ENCODE data around the gene FARS2. TPM values are rescaled to one million over a fixed set of nuclear protein-coding genes. Genes with fewer than 3 reads are reported as not detected.

The FARS2 gene
- polyA plus RNA-seq, 1 experiment = 17.9 TPM

DNA sequence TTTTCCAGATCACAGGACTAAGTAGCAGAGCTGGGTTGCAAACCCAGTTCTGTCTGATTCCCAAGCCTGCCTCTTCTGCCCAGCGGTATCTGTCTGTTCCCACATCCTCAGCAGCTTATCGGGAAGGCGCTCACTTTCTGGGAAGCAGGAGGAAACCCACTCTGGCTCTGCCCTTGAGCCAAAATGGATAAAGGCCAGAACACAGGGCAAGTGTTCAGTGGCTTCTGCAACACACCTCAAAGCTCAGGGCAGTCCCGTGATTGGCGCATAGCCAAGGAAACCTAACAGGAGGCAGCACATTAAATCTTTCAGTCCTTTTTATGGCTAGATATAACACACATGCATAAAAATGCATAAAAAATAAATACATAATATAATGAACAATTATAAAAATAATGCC lies 483.2 kb downstream of the FARS2 start:
- no peaks in the 10 kb centered on the region for H3K27me3 ChIP-seq (ENCODE audit: control insufficient read depth, insufficient read depth, low read length)
- no peak for TF ChIP-seq CTCF (IDR thresholded peaks at IDR 0.05; ENCODE audit: insufficient read depth, low read depth, low read length)
- POLR2A ChIA-PET = no interaction called here
- CTCF ChIA-PET = no interaction called here
- no peaks in the 10 kb centered on the region for H3K36me3 ChIP-seq (ENCODE audit: control insufficient read depth, insufficient read depth, low read length)
- no peak for DNase-seq (ENCODE audit: low read depth)
- no peak overlapping the region for H3K4me3 ChIP-seq (ENCODE audit: low read depth, low read length)

- no peak for DNase-seq (ENCODE audit: low read depth)
- H3K27me3 ChIP-seq (ENCODE audit: control insufficient read depth, insufficient read depth, low read length) = no peaks in the 10 kb centered on the region
- POLR2A ChIA-PET = no interaction called here
- no peaks in the 10 kb centered on the region for H3K36me3 ChIP-seq (ENCODE audit: control insufficient read depth, insufficient read depth, low read length)
- no peak overlapping the region for H3K4me3 ChIP-seq (ENCODE audit: low read depth, low read length)
- no peak for TF ChIP-seq CTCF (IDR thresholded peaks at IDR 0.05; ENCODE audit: insufficient read depth, low read depth, low read length)
- CTCF ChIA-PET = no interaction called here
Observed at GRCh38 chr6:5745081-5745480, 483.8 kb downstream of the FARS2 start.

DNA sequence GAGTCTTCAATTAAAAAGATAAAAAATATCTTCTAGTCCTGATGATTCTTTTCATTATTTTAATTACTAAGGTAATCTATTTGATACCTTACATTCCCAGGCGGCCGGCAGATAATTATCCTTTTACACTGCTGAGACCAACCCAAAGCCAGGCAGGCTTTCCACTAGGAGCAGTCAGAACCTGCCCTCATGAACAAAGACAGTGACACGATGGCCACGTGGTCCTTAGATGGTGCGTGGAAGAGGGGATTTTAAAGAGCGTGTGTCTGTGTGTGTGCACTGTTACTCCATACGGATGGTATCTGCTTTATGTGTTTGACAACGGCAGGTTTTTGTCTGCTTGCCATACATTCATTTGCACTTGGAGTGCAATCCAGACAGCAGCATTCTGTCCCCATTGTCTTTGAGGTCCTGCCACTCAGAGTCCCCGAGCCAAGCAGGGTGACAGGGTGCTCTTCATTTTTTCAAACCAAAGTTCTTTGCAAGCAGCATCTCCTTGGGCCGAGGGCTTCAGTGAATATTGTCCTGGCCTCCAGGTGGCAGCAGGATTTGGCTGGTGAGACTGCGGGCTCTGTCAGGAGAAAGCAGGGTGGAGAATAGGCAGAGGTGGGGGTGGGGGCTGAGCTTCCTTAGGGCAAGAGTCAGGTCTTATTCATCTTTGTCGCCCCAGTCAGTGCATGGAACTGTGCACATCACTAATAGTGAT lies 484.9 kb downstream of the FARS2 start:
- peak; percentile 43 for TF ChIP-seq CTCF (IDR thresholded peaks at IDR 0.05; ENCODE audit: insufficient read depth, low read depth, low read length)
- CTCF ChIA-PET = interaction anchor here (1.2 kb wide), 1 partner anchor 18 kb away, joined by 5 read pairs; no protein-coding TSS in a partner anchor
- POLR2A ChIA-PET = no interaction called here
- Histone ChIP-seq H3K27me3 (ENCODE audit: control insufficient read depth, insufficient read depth, low read length) (no peaks in the 10 kb centered on the region), H3K36me3 (ENCODE audit: control insufficient read depth, insufficient read depth, low read length) (no peaks in the 10 kb centered on the region), H3K4me3 (ENCODE audit: low read depth, low read length) (no peak overlapping the region)
- DNase-seq (ENCODE audit: low read depth) = no peak

DNA sequence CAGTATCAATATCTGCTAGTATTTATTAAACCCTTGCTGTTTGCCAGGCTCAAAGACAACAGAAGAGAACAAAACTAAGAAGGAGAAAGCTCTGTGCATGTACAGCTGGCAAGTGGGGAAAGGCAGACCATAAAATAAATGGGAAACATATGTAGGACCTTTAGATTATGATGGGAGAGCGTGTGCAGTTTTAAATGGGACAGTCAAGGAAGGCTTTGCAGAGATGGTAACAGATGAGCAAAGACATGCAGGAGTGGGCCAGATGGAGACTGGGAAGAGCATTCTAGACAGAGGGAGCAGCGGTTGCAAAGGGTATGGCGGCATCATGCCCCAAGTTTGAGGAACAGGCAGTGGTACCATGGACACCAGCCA lies 485.4 kb downstream of the FARS2 start:
- no peak for DNase-seq (ENCODE audit: low read depth)
- TF ChIP-seq CTCF (IDR thresholded peaks at IDR 0.05; ENCODE audit: insufficient read depth, low read depth, low read length) = no peak
- Histone ChIP-seq H3K4me3 (ENCODE audit: low read depth, low read length) (no peak overlapping the region), H3K36me3 (ENCODE audit: control insufficient read depth, insufficient read depth, low read length) (no peaks in the 10 kb centered on the region), H3K27me3 (ENCODE audit: control insufficient read depth, insufficient read depth, low read length) (no peaks in the 10 kb centered on the region)
- ChIA-PET CTCF (interaction anchor here (1.2 kb wide), 1 partner anchor 17 kb away, joined by 5 read pairs; no protein-coding TSS in a partner anchor), POLR2A (no interaction called here)

GRCh38 chr6:5747379-5747778 lies 486.1 kb downstream of the FARS2 start:
- ChIA-PET CTCF (no interaction called here), POLR2A (no interaction called here)

More at GRCh38 chr6:5747379-5747778, 486.1 kb downstream of the FARS2 start:
- Histone ChIP-seq H3K36me3 (ENCODE audit: control insufficient read depth, insufficient read depth, low read length) (no peaks in the 10 kb centered on the region), H3K4me3 (ENCODE audit: low read depth, low read length) (no peak overlapping the region), H3K27me3 (ENCODE audit: control insufficient read depth, insufficient read depth, low read length) (no peaks in the 10 kb centered on the region)
- TF ChIP-seq CTCF (IDR thresholded peaks at IDR 0.05; ENCODE audit: insufficient read depth, low read depth, low read length) = no peak
- DNase-seq (ENCODE audit: low read depth) = no peak
